Measurements from ENCODE around the gene SLC7A6.

SLC7A6 gene

GRCh38 chr16:68345958-68346635 is 81.8 kb downstream of the SLC7A6 start:
- DNase-seq (ENCODE audit: low read depth in 2 of 2), result no peak

- DNase-seq (ENCODE audit: low read depth in 2 of 2), result no peak
These were observed 82.7 kb downstream of the SLC7A6 start for GRCh38 chr16:68346892-68347480.

- no peak for DNase-seq (ENCODE audit: low read depth in 2 of 2)
These were observed 83.3 kb downstream of the SLC7A6 start for GRCh38 chr16:68347605-68348004.

- DNase-seq (ENCODE audit: low read depth in 2 of 2), result no peak
These were observed 84.5 kb downstream of the SLC7A6 start for GRCh38 chr16:68348639-68349445.

GRCh38 chr16:68349838-68350410 is 85.6 kb downstream of the SLC7A6 start:
- no peak for DNase-seq (ENCODE audit: low read depth in 2 of 2)

- DNase-seq (ENCODE audit: low read depth in 2 of 2), result no peak
These were observed 86.6 kb downstream of the SLC7A6 start for GRCh38 chr16:68350813-68351350.
